ENCODE data around the gene CHTF18. TPM values are rescaled to one million over a fixed set of nuclear protein-coding genes. Genes with fewer than 3 reads are reported as not detected.

CHTF18 gene
- total RNA-seq, 2 experiments from 2014 or later, result 95.6 to 115 TPM

- ChIA-PET POLR2A (no interaction called here), CTCF (interaction anchor here (7.7 kb wide), 1 partner anchor 68 kb away, joined by 149 read pairs; the partner anchor contains the start of gene METRN)
- no peaks in the 10 kb centered on the region for H3K9me3 Mint-ChIP-seq
- H3K4me1 Mint-ChIP-seq (ENCODE audit: low read depth), result no peaks in the 10 kb centered on the region
- H3K4me3 Mint-ChIP-seq, result no peak overlapping the region
- peaks cover 5% of the 10 kb centered on the region for H3K36me3 Mint-ChIP-seq (ENCODE audit: low read depth)
- no peak for DNase-seq
- ATAC-seq, result no peak
- no peak overlapping the region for H3K27ac Mint-ChIP-seq
- intact Hi-C loops (cut with micrococcal nuclease), result no loop called here
- H3K27me3 Mint-ChIP-seq, result peaks cover 4% of the 10 kb centered on the region
- no peak for TF ChIP-seq CTCF (IDR thresholded peaks at IDR 0.05)
These were observed 6.9 kb upstream of the CHTF18 start for GRCh38 chr16:781346-782010.

- H3K36me3 Mint-ChIP-seq (ENCODE audit: low read depth), result peaks cover 9% of the 10 kb centered on the region
These were observed 6.2 kb upstream of the CHTF18 start for GRCh38 chr16:782258-782657.

GRCh38 chr16:782766-783403 lies 5.5 kb upstream of the CHTF18 start:
- Mint-ChIP-seq H3K27ac (no peak overlapping the region), H3K4me1 (ENCODE audit: low read depth) (peaks cover 2% of the 10 kb centered on the region), H3K27me3 (no peaks in the 10 kb centered on the region), H3K4me3 (no peak overlapping the region), H3K9me3 (no peaks in the 10 kb centered on the region), H3K36me3 (ENCODE audit: low read depth) (peaks cover 9% of the 10 kb centered on the region)
- ChIA-PET POLR2A (interaction anchor here (1.4 kb wide), 1 partner anchor 18 kb away, joined by 3 read pairs; no protein-coding TSS in a partner anchor), CTCF (interaction anchor here (1.6 to 7.7 kb wide), 3 partner anchors 38 to 70 kb away, joined by 6 to 149 read pairs (median 20); partner anchors contain the start of genes CIAO3 and METRN)
- intact Hi-C loops (cut with micrococcal nuclease), result no loop called here
- ATAC-seq (no peak), DNase-seq (no peak)
- no peak for TF ChIP-seq CTCF (IDR thresholded peaks at IDR 0.05)

More at GRCh38 chr16:782258-782657, 6.2 kb upstream of the CHTF18 start:
- intact Hi-C loops (cut with micrococcal nuclease), result no loop called here
- Mint-ChIP-seq H3K27ac (no peak overlapping the region), H3K4me3 (no peak overlapping the region), H3K4me1 (ENCODE audit: low read depth) (peaks cover 2% of the 10 kb centered on the region), H3K27me3 (peaks cover 3% of the 10 kb centered on the region), H3K9me3 (no peaks in the 10 kb centered on the region)
- ATAC-seq (no peak), DNase-seq (no peak)
- no peak for TF ChIP-seq CTCF (IDR thresholded peaks at IDR 0.05)
- ChIA-PET CTCF (interaction anchor here (4.3 to 7.7 kb wide), 2 partner anchors 37 to 69 kb away, joined by 20 to 149 read pairs; partner anchors contain the start of gene METRN), POLR2A (interaction anchor here (1.4 kb wide), 1 partner anchor 19 kb away, joined by 3 read pairs; no protein-coding TSS in a partner anchor)

GRCh38 chr16:783404-784161 lies 4.8 kb upstream of the CHTF18 start:
- intact Hi-C loops (cut with micrococcal nuclease), result loop anchor here (2.0 kb wide), 1 partner anchor 71 kb away; no protein-coding TSS in a partner anchor
- H3K27ac Mint-ChIP-seq, result no peak overlapping the region
- no peaks in the 10 kb centered on the region for H3K27me3 Mint-ChIP-seq
- ChIA-PET POLR2A (interaction anchor here (0.9 to 1.4 kb wide), 2 partner anchors 18 to 57 kb away, joined by 3 to 4 read pairs; partner anchors contain the start of gene CCDC78), CTCF (interaction anchor here (1.6 to 7.7 kb wide), 4 partner anchors 39 to 70 kb away, joined by 6 to 149 read pairs (median 14); partner anchors contain the start of genes CIAO3 and METRN)
- ATAC-seq (no peak), DNase-seq (no peak)
- no peaks in the 10 kb centered on the region for H3K9me3 Mint-ChIP-seq
- no peak for TF ChIP-seq CTCF (IDR thresholded peaks at IDR 0.05)
- no peak overlapping the region for H3K4me3 Mint-ChIP-seq
- H3K36me3 Mint-ChIP-seq (ENCODE audit: low read depth), result peaks cover 9% of the 10 kb centered on the region
- peaks cover 2% of the 10 kb centered on the region for H3K4me1 Mint-ChIP-seq (ENCODE audit: low read depth)

Data from activated CD8-positive, alpha-beta T cell treated with anti-CD3 and anti-CD28 coated beads for 36 hours (primary cell).